T-helper 1 cell treated with Interleukin-12 subunit alpha and Interleukin-12 subunit beta and Interleukin-4 antibody, amounts not matched to agents 30 μg/mL and 1 μg/mL, for 36 hours (primary cell): ENCODE results near the gene MPV17L2.
"Not testable (repeated sequence)": the region's sequence is repeated elsewhere in the genome, so short reads cannot be mapped to it uniquely, and the experiment has no call there.

Experiments
- H3K27ac Mint-ChIP-seq: one replicate; pipeline ENCODE4 v1.8.0; 2021; ENCODE audit warnings: mild to moderate bottlenecking, mixed read lengths
- H3K27me3 Mint-ChIP-seq: one replicate; pipeline ENCODE4 v1.8.0; 2021; ENCODE audit warnings: low read depth, mixed read lengths
- H3K36me3 Mint-ChIP-seq: one replicate; pipeline ENCODE4 v1.8.0; 2021; ENCODE audit warnings: low read depth, mixed read lengths
- H3K4me1 Mint-ChIP-seq: one replicate; pipeline ENCODE4 v1.8.0; 2021; ENCODE audit warnings: low read depth, mixed read lengths
- H3K4me3 Mint-ChIP-seq: one replicate; pipeline ENCODE4 v1.8.0; 2021; ENCODE audit warnings: mild to moderate bottlenecking, moderate library complexity, mixed read lengths
- H3K9me3 Mint-ChIP-seq: one replicate; pipeline ENCODE4 v1.8.0; 2021; ENCODE audit warnings: mixed read lengths

Gene MPV17L2

GRCh38 chr19:18208098-18208951, 15.3 kb downstream of the MPV17L2 start:
- H3K9me3 Mint-ChIP-seq = no peaks in the 10 kb centered on the region

GRCh38 chr19:18209912-18210311, 16.9 kb downstream of the MPV17L2 start:
- peaks cover 10% of the 10 kb centered on the region for H3K27me3 Mint-ChIP-seq
- not testable (repeated sequence) for H3K9me3 Mint-ChIP-seq, H3K4me1 Mint-ChIP-seq, H3K36me3 Mint-ChIP-seq, H3K27ac Mint-ChIP-seq, H3K4me3 Mint-ChIP-seq

More at GRCh38 chr19:18208098-18208951, 15.3 kb downstream of the MPV17L2 start:
- H3K4me3 Mint-ChIP-seq = no peak overlapping the region
- no peaks in the 10 kb centered on the region for H3K36me3 Mint-ChIP-seq
- H3K27ac Mint-ChIP-seq = no peak overlapping the region
- H3K4me1 Mint-ChIP-seq = peaks cover 10% of the 10 kb centered on the region
- H3K27me3 Mint-ChIP-seq = peaks cover 10% of the 10 kb centered on the region

DNA sequence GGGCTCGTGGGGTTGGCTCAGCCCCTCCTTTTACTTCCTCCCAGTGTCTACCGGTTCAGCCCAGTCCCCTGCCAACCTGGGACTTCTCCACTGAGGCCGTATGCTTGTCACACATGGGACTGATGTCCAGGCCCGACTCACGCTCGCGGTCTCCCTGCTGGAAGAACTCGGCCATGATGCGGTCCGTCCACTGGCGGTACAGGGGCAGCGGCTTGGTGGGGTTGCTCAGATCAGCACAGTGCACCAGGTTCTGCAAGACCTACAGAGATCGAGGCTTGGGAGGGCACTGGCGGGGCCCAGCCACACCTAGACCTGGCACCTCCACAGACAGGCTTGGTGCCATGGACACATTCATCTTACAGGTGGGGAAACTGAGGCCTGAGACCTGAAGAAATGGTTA, 18.7 kb downstream of the MPV17L2 start:
- Mint-ChIP-seq H3K27ac (no peak overlapping the region), H3K4me3 (no peak overlapping the region), H3K27me3 (peaks cover 10% of the 10 kb centered on the region), H3K36me3 (no peaks in the 10 kb centered on the region), H3K4me1 (no peaks in the 10 kb centered on the region), H3K9me3 (no peaks in the 10 kb centered on the region)

- no peaks in the 10 kb centered on the region for H3K36me3 Mint-ChIP-seq
- H3K4me1 Mint-ChIP-seq = no peaks in the 10 kb centered on the region
- no peak overlapping the region for H3K4me3 Mint-ChIP-seq
- H3K27ac Mint-ChIP-seq = no peak overlapping the region
- no peaks in the 10 kb centered on the region for H3K9me3 Mint-ChIP-seq
- H3K27me3 Mint-ChIP-seq = peaks cover 10% of the 10 kb centered on the region
These were observed 21.9 kb downstream of the MPV17L2 start for GRCh38 chr19:18214779-18215433.

DNA sequence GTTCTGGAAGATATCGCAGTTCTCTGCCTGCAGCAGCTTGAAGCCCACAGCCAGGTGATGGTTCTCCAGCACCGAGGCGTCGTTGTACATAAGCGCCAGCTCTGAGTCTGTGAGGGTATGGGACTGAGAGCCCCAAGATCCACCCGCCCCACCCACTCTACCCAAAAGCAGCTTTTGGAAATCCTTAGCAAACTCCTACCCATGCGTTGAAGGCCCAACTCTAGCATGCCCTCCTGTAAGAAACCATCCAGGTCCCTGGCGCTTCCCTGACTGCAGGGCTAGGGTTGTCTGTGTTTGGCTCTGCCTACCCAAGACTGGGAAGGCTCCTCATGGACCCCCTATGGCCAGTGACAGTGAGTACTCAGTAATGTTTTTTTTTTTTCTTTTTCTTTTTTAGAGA, 23.8 kb downstream of the MPV17L2 start:
- Mint-ChIP-seq H3K36me3 (no peaks in the 10 kb centered on the region), H3K27ac (no peak overlapping the region), H3K27me3 (peaks cover 13% of the 10 kb centered on the region), H3K4me1 (no peaks in the 10 kb centered on the region), H3K9me3 (no peaks in the 10 kb centered on the region), H3K4me3 (no peak overlapping the region)

DNA sequence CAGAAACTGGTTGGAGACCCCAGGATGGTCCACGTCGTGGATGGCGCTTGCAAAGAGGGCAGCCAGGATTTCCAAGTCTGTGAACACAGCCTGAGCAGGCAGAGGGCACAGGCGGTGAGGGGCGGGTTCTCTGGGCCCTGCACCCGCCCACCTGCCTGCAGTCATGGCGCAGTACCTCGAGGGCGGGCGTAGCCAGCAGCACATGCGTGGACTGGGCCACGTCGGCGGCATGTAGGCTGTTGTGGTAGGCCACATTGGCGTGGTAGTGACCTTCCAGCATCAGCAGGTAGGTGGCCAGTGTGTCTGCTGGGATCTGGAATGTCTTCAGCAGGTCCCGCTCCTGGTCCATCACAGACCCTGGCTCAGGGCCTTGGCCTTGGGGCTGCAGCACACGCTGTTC, 25.1 kb downstream of the MPV17L2 start:
- Mint-ChIP-seq H3K27me3 (peaks cover 17% of the 10 kb centered on the region), H3K9me3 (no peaks in the 10 kb centered on the region), H3K4me1 (no peaks in the 10 kb centered on the region), H3K27ac (no peak overlapping the region), H3K36me3 (no peaks in the 10 kb centered on the region), H3K4me3 (no peak overlapping the region)

- Mint-ChIP-seq H3K27me3 (peaks cover 17% of the 10 kb centered on the region), H3K36me3 (no peaks in the 10 kb centered on the region), H3K4me1 (no peaks in the 10 kb centered on the region), H3K27ac (no peak overlapping the region), H3K9me3 (no peaks in the 10 kb centered on the region), H3K4me3 (no peak overlapping the region)
These were observed 25.6 kb downstream of the MPV17L2 start for GRCh38 chr19:18218600-18218999.

GRCh38 chr19:18219911-18220631, 27.1 kb downstream of the MPV17L2 start:
- peaks cover 7% of the 10 kb centered on the region for H3K4me1 Mint-ChIP-seq
- peaks cover 26% of the 10 kb centered on the region for H3K27me3 Mint-ChIP-seq
- H3K27ac Mint-ChIP-seq = no peak overlapping the region
- H3K36me3 Mint-ChIP-seq = no peaks in the 10 kb centered on the region
- H3K9me3 Mint-ChIP-seq = no peaks in the 10 kb centered on the region
- no peak overlapping the region for H3K4me3 Mint-ChIP-seq

GRCh38 chr19:18220632-18221275, 27.7 kb downstream of the MPV17L2 start:
- H3K36me3 Mint-ChIP-seq = no peaks in the 10 kb centered on the region
- H3K27ac Mint-ChIP-seq = no peak overlapping the region
- H3K27me3 Mint-ChIP-seq = peaks cover 32% of the 10 kb centered on the region
- no peaks in the 10 kb centered on the region for H3K9me3 Mint-ChIP-seq
- H3K4me3 Mint-ChIP-seq = no peak overlapping the region
- H3K4me1 Mint-ChIP-seq = peaks cover 7% of the 10 kb centered on the region

DNA sequence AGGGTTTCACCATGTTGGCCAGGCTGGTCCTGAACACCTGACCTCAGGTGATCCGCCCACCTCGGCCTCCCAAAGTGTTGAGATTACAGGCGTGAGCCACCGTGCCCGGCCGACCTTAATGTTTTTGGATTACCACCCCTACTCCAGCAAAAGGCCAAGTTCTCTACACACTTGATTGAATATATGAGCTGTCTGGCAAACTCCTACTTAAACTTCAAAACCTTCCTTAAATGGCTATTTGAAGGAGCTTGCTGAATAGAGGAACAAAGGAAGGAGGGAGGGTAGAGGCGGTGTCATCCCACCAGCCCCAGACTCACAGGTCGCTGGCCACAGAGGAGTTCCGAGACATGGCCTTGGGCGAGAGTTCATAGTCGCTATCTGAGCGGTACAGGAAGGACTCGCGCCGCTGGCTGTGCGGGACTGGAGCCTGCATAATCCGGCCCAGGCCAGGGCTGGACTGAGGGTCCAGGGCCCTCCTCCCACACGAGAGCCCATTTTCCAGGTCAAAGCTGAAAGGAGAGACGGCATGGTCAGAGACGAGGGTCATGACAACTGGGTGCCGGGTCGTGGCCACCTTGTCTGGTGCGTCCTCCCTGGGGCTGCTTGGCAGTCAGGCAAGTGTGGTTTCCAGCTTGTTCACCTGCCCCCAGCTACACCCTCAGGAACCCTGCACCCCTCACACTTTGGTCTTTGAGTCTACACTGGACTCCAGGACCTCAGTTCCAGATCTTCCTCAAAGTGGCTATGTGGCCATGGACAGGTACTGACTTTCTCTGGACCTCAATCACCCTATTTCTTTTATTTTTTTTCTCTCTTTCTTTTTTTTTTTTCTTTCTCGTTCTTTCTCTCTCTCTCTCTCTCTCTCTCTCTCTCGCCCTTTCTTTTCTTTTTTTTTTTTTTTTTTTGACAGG, 29.1 kb downstream of the MPV17L2 start:
- Mint-ChIP-seq H3K4me3 (no peak overlapping the region), H3K27me3 (peaks cover 41% of the 10 kb centered on the region), H3K4me1 (peaks cover 9% of the 10 kb centered on the region), H3K36me3 (no peaks in the 10 kb centered on the region), H3K9me3 (no peaks in the 10 kb centered on the region), H3K27ac (no peak overlapping the region)

GRCh38 chr19:18223860-18224524, 31.0 kb downstream of the MPV17L2 start:
- Mint-ChIP-seq H3K36me3 (no peaks in the 10 kb centered on the region), H3K9me3 (no peaks in the 10 kb centered on the region), H3K4me1 (peaks cover 9% of the 10 kb centered on the region), H3K27ac (no peak overlapping the region), H3K27me3 (peaks cover 52% of the 10 kb centered on the region), H3K4me3 (peak overlapping the region; percentile 81)

- Mint-ChIP-seq H3K9me3 (no peaks in the 10 kb centered on the region), H3K27ac (peak overlapping the region; percentile 64), H3K27me3 (peaks cover 54% of the 10 kb centered on the region), H3K4me3 (peak overlapping the region; percentile 81), H3K4me1 (peaks cover 9% of the 10 kb centered on the region), H3K36me3 (no peaks in the 10 kb centered on the region)
These were observed 31.7 kb downstream of the MPV17L2 start for GRCh38 chr19:18224525-18225354.

GRCh38 chr19:18225355-18225701, 32.3 kb downstream of the MPV17L2 start:
- no peaks in the 10 kb centered on the region for H3K36me3 Mint-ChIP-seq
- H3K27ac Mint-ChIP-seq = no peak overlapping the region
- no peak overlapping the region for H3K4me3 Mint-ChIP-seq
- no peaks in the 10 kb centered on the region for H3K9me3 Mint-ChIP-seq
- peaks cover 53% of the 10 kb centered on the region for H3K27me3 Mint-ChIP-seq
- H3K4me1 Mint-ChIP-seq = peaks cover 9% of the 10 kb centered on the region
